Stimulated activated CD4-positive, alpha-beta T cell treated with anti-CD3 and anti-CD28 coated beads, Interleukin-1b, Interleukin-23, amount 100 ng/mL, for 48 hours (primary cell): ENCODE data around the gene QKI.

Experiments used
- DNase-seq: peaks from one replicate; pipeline ENCODE4 v3.0.0-alpha.2; 2020

Gene QKI

GRCh38 chr6:163490826-163491577 is 76.5 kb downstream of the QKI start:
- DNase-seq = no peak

DNA sequence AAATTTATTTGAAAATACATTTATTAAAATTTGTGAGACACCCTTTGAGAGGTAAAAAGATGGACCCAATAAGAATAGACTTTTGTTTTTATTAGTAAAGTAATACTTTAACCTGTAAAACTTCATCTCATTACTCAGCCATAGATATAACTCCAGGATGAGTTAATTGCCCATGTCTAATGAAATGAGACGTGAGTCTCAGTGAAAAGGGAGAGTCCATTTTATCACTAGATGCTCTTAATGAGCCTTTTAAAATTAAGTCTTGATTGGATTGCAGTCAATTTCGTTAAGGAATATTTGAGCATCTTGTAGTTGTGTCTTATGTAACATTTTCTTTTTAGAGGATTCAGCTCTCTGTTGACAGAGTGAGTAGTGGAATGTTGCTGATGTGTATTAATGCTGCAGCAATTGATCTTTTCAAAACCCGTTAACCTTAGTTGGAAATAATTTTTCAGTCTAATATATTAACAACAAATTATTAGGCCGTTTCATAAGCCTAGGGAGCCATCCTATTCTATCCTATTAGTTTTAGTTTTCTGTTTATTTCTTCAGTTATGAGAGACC is 77.3 kb downstream of the QKI start:
- no peak for DNase-seq

GRCh38 chr6:163494279-163494727 is 79.8 kb downstream of the QKI start:
- DNase-seq = no peak

GRCh38 chr6:163496205-163496604 is 81.7 kb downstream of the QKI start:
- no peak for DNase-seq

- DNase-seq = no peak
Observed at GRCh38 chr6:163500105-163500504, 85.6 kb downstream of the QKI start.

GRCh38 chr6:163501026-163501425 is 86.5 kb downstream of the QKI start:
- no peak for DNase-seq

GRCh38 chr6:163501439-163501838 is 86.9 kb downstream of the QKI start:
- DNase-seq = no peak

DNA sequence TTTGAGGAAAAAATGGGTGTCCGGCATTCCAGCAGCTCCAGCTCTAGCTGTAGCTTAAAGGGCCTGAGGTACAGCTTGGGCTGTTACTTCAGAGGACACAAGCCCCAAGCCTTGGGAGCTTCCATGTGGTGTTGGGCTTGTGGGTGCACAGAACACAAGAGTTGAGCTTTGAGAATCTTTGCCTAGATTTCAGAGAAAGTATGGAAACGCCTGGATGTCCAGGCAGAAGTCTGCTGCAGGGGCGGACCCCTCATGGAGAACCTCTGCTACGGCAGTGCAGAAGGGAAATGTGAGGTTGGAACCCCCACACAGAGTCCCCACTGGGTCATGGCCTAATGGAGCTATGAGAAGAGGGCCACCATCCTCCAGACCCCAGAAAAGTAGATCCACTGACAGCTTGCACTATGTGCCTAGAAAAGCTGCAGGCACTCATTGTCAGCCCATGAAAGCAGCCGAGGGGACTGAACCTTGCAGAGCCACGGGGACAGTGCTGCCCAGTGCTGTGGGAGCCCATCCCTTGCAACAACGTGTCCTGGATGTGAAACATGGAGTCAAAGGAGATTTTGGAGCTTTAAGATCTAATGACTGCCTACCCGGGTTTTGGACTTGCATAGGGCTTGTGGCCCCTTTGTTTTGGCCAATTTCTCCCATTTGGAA is 90.6 kb downstream of the QKI start:
- no peak for DNase-seq

DNA sequence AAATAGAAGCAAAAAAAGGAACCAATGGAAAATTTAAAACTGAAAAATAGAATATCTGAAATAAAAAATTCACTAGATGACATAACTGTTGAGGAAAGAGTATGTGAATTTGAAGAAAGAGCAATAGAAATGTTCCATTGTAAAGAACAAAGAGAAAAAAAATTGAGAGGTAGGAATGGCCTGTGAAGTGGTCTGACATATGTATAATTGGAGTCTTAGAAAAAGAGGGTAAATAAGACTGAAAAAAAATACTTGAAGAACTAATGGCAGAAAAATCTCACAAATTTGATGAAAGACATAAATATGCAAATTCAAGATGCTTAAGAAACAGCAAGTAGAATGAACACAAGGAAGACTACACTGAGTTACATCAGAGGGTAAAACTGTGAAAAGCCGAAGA is 93.4 kb downstream of the QKI start:
- DNase-seq = no peak

- DNase-seq = no peak
Observed at GRCh38 chr6:163513003-163513402, 98.5 kb downstream of the QKI start.

DNA sequence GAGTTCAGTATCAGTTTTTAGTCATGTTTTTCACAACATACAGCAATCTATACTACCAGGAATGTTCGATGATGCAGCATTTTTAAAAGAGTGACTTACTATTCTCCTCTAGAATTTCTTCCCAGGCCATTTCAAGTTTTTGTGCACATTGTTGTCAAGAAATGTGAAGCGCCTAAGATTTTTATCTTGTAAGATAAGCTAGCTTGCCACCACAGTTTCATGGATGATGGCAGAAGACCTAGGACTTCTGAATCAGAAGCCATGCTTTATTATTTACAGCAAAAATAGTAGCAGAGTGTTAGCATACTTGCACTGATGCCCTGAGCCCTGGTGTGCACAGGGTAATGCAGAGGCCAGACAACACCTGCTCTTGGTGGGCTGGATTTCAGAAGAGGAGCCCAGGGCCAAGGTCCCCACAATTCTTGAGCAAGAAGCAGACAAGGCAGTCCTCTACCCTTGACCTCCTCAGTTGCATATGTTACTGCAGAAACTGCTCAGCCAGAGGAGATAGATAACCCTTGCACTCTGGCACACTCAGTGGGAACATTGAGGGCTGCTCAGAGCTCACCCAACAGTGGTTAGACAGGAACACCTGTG is 99.2 kb downstream of the QKI start:
- DNase-seq = no peak

GRCh38 chr6:163516908-163517307 is 102.4 kb downstream of the QKI start:
- DNase-seq = no peak

DNA sequence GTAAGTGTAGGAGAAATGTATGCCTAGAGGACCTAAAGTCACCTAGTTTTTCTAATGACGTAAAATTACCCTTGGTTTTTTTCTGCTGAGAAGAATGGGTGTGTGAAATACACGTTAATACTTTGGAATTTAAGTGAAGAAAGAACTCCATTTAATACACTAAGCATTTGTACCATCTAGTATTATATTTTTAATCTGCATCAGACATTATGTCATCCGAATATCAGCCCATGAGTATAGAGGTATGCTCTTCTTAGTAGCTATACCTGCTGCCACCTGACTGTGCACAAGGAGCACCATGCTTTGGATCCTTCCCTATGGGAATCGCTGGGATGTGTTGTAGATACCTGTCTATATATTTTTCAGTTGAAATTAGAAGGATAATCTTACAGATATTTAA is 106.4 kb downstream of the QKI start:
- DNase-seq = no peak

GRCh38 chr6:163522033-163522432 is 107.5 kb downstream of the QKI start:
- no peak for DNase-seq

DNA sequence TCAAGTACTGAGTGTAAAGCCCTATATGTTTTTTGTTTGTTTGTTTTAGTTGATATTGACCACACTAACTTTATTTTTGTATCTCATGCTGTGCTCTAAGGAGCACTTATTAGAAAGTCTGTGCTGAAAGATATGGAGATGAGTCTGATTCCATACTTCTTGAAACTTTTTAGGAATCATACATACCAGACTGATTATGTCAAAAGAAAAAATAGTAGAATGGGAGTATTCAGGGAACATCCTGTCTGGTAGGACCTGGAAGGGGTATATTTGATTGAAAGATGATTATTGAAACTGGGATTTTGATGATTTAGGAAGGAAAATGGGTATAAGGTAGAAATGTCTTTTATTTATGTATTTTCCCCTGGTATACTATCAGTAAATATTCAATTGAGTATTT is 111.4 kb downstream of the QKI start:
- DNase-seq = no peak

GRCh38 chr6:163526346-163526745 is 111.8 kb downstream of the QKI start:
- DNase-seq = no peak

DNA sequence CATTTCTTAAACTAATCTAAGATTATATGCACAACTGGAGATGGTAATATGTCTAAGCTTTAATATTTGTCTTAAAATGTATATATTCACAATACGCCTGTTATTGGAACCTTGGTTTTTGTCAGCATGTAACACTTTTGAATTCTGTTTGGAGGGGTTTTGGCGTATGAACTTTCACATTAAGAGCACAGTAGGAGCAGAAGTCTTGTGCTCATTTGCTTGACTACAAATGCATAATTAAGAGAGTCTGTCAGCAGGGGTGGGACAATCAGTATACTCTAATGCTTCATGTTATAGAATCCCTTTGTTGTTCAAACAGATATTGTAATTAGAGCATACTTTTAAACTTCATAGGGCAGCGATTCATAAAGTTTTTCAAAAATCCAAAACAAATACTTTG is 112.8 kb downstream of the QKI start:
- DNase-seq = no peak

DNA sequence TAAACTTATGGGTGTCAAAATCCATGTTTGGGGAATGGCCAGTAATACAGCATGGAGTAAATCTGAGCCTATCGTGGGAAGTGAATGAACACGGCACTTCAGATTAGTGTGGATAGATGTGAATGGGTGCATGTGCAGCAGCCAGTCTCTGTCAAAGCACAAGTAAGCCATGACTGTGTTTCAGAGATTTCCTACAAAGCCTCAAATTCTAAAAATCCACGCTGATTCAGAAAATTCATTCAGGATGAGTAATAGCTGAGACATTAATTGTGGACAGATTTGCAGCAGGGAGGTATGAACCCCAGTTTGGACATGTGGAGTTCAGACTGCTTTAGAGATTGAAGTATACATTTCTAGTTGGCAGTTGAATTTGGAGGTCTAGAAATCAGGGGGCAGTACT is 115.1 kb downstream of the QKI start:
- DNase-seq = no peak

DNA sequence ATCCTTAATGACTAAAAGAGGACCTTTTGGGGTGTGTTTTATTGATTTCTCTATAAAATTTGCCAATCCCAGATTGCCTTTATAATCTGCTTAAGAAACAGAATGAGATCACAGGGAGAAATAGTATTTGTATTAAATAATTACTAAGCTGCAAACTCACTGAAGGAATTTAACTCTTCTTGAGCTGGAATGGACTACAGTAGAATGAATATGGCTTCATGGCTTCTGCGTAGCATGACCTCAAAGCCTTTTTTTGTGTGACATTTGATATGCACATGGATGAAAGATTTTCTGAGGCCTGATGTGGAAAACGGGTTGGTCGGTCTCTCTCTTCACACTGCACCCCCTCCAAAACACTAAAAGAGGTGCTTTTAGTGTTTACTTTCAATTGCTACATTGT is 115.9 kb downstream of the QKI start:
- no peak for DNase-seq

DNA sequence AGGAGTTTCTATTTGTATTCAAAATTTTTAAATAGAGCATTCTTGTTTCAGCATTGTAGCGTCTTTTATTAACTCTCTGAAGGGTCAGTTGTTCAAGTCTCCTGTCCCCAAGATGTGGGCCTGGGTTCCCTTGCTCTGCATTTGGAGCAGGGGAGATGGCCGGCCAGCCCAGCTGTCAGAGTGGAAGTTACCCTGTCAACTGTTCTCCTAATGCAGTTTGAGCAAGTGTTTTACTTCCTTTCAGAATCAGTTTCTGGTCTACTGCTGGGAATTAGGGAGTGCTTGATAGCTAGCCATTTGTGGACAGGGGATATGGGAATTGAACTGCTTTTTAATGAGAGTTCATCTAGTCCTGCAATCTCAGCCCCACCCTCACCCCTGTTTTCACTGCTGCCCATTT is 116.6 kb downstream of the QKI start:
- no peak for DNase-seq

DNA sequence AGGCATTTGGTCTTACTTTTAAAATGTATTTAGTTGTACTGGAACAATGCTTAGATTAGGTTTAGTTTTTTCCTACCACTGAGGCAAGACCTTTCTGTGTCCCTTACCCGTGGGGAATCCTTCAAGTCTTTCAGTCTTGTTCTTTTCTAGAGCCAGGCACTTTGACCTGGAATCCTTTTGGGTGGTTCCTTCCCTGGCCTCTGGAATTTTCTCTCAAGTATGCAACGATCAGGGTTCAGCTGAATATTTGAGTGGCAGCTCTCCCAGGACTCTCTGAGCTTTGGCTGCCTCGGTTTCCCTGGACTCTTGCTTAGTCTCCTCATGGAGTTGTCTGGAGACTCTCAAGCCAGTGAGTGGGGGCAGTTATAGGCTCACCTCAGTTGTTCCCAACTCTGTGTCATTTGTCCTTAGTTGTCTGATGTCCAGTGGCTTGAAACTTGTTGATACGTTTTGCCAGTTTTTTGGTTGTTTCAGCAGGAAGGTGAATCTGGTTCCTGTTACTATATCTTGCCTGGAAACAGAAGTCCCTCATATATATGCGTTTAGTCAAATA is 118.1 kb downstream of the QKI start:
- no peak for DNase-seq

DNA sequence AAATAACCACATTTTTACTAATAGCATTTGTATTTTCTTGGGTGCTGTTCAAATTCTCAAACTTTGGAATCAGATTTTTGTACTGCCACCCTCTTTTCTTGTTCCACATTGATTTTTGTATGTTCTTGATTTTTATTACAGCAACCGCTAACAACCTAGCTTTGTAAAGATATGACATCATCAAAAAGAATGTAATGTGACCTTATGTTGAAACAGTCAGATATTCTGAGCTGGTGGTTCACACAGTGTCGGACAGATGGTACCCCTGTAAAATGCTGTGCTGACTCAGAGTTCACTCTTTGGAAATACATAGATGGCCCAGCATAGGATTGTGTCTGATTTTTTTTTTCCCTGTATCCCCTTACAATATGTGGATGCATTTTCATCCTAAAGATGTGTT is 118.9 kb downstream of the QKI start:
- DNase-seq = no peak

DNA sequence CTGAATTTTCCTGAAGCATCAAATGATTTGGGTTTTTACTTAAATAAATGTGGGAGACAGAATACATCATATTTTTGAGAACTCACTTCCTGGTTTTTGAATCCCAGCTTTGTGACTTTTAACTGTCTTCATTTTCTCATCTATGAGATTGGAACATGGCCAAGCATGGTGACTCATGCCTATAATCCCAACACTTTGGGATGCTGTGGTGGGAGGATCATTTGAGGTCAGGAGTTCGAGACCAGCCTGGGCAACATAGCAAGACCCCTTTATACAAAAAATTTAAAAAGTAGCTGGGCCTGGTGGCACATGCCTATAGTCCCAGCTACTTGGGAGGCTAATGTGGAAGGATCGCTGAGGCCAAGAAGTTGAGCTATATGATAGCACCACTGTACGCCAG is 122.3 kb downstream of the QKI start:
- DNase-seq = no peak

DNA sequence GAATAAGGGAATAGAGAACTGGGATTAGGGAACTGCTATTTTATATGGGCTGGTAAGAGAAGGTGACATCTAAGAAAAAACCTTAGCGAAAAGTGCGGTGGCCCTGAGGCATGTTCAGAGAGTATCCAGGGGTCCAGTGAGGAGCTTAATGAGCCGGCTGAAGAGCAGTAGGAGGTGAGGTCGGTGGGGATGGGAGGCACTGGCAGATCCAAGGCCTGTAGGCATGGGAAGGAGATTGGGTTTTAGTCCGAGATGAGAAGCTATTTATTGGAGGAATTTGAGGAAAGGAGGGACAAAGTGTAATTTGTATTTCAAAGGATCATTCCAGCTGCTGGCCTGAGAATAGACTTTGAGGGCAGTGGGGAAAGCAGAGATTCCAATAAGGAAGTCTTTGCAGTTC is 123.8 kb downstream of the QKI start:
- no peak for DNase-seq
